Hematopoietic multipotent progenitor cell treated with erythropoietin and hydrocortisone succinate and interleukin-3 and kit ligand, for 8 days (in vitro differentiated cells): ENCODE measurements around the gene GLDC.
"Not testable (repeated sequence)": the region's sequence is repeated elsewhere in the genome, so short reads cannot be mapped to it uniquely, and the experiment has no call there.

Source experiments
- DNase-seq: peaks from one replicate; pipeline ENCODE4 v3.0.0-alpha.2; 2015

The GLDC gene

GRCh38 chr9:6660512-6660911 lies 15.0 kb upstream of the GLDC start:
- no peak for DNase-seq

GRCh38 chr9:6658628-6659353 lies 13.3 kb upstream of the GLDC start:
- DNase-seq, result no peak

GRCh38 chr9:6656614-6657300 lies 11.2 kb upstream of the GLDC start:
- no peak for DNase-seq

- DNase-seq, result no peak
These were observed 9.5 kb upstream of the GLDC start for GRCh38 chr9:6655036-6655435.

- DNase-seq, result no peak
These were observed 736 bp upstream of the GLDC start for GRCh38 chr9:6646293-6646636.

GRCh38 chr9:6645105-6645354 lies 499 bp downstream of the GLDC start:
- DNase-seq, result not testable (repeated sequence)

GRCh38 chr9:6644346-6645104 lies 1.0 kb downstream of the GLDC start:
- DNase-seq, result no peak

- DNase-seq, result no peak
These were observed 3.6 kb downstream of the GLDC start for GRCh38 chr9:6641961-6642360.

GRCh38 chr9:6641561-6641960 lies 4.0 kb downstream of the GLDC start:
- DNase-seq, result no peak

- DNase-seq, result no peak
These were observed 4.5 kb downstream of the GLDC start for GRCh38 chr9:6641056-6641455.

GRCh38 chr9:6640268-6641051 lies 5.1 kb downstream of the GLDC start:
- DNase-seq, result no peak

- DNase-seq, result no peak
These were observed 5.9 kb downstream of the GLDC start for GRCh38 chr9:6639622-6640021.

GRCh38 chr9:6634444-6634843 lies 11.1 kb downstream of the GLDC start:
- no peak for DNase-seq

GRCh38 chr9:6633378-6633777 lies 12.2 kb downstream of the GLDC start:
- no peak for DNase-seq

- no peak for DNase-seq
These were observed 12.9 kb downstream of the GLDC start for GRCh38 chr9:6632516-6633183.

- DNase-seq, result no peak
These were observed 14.4 kb downstream of the GLDC start for GRCh38 chr9:6631207-6631512.

GRCh38 chr9:6630502-6631206 lies 14.9 kb downstream of the GLDC start:
- no peak for DNase-seq

GRCh38 chr9:6628704-6629103 lies 16.8 kb downstream of the GLDC start:
- no peak for DNase-seq

- no peak for DNase-seq
These were observed 20.2 kb downstream of the GLDC start for GRCh38 chr9:6625363-6625762.

GRCh38 chr9:6622784-6623183 lies 22.7 kb downstream of the GLDC start:
- not testable (repeated sequence) for DNase-seq

GRCh38 chr9:6620796-6621195 lies 24.7 kb downstream of the GLDC start:
- no peak for DNase-seq

- no peak for DNase-seq
These were observed 25.2 kb downstream of the GLDC start for GRCh38 chr9:6620353-6620752.

GRCh38 chr9:6619909-6620308 lies 25.6 kb downstream of the GLDC start:
- no peak for DNase-seq
